HL-60 (cell line): ENCODE data around the gene HBE1.

Source experiments
- DNase-seq, 2 experiments: peaks; one replicate each; pipeline ENCODE4 v3.0.0-alpha.2; 2010 to 2020; ENCODE audit warnings: low read depth in 1 of 2, low spot score in 1 of 2
- H3K27ac ChIP-seq: fragments of 250-450 bp; sonication (Bioruptor Pico); replicated peaks from 2 replicates; pipeline ENCODE4 v1.5.1; 2020; ENCODE audit warnings: mild to moderate bottlenecking, moderate library complexity
- H3K27me3 ChIP-seq: fragments of 250-450 bp; sonication (Bioruptor Pico); 2 replicates; pipeline ENCODE4 v1.5.1; 2021; ENCODE audit warnings: mild to moderate bottlenecking, moderate library complexity; ENCODE audit not compliant: insufficient read depth, poor library complexity, severe bottlenecking
- H3K4me3 ChIP-seq: replicated peaks from 2 replicates; pipeline ENCODE4 v1.5.1; 2011; ENCODE audit warnings: mild to moderate bottlenecking, control low read depth, low read length; ENCODE audit not compliant: insufficient read depth
- GABPA ChIP-seq: IDR thresholded peaks from 2 replicates; pipeline ENCODE4 v1.6.1; 2012; ENCODE audit warnings: low read depth
- POLR2AphosphoS5 ChIP-seq: IDR thresholded peaks from 2 replicates; pipeline ENCODE4 v1.6.1; 2012; ENCODE audit warnings: low read depth
- SPI1 ChIP-seq: IDR thresholded peaks from 2 replicates; pipeline ENCODE4 v1.6.1; 2012; ENCODE audit warnings: low read depth, mild to moderate bottlenecking, borderline replicate concordance
- TF ChIP-seq, protein P1 (sequence below): IDR thresholded peaks from 2 replicates; pipeline ENCODE4 v1.6.1; 2012; ENCODE audit warnings: low read depth; ENCODE audit not compliant: insufficient replicate concordance
- TF ChIP-seq, protein P2 (sequence below): IDR thresholded peaks from one replicate; pipeline ENCODE4 v1.5.1; 2011; ENCODE audit warnings: low read length, control low read depth, inconsistent platforms; ENCODE audit not compliant: insufficient read depth

The HBE1 gene

DNA sequence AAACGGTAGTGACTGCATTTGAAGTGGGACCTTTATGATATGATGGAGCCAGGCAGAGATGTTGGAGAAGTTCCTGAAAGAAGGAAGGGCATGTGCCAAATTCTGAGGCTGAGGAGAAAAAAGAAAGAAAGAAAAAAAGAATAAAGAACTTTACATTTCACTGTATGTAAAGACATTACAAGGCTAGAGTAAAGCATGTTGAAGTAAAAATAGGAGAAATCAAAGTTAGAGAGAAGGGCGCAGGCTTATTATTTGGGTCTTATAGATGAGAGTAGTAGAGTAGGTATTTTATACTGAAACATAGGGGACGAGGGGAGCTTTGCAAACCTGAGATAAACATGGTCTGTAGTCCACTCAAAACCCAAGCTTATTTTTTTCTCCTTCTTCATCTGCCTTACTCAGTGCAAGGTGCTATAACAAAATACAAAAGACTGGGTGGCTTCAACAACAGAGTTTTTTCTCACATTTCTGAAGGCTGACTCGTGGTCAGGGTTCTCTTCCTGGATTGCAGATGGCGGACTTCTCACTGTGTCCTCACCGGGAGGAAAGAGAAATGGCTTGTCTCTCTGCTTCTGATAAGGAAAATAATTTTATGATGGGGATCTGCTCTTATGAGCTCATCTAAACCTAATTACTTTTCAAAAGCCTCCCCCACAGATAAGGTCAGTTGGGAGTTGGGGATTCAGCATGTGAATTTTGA, 22.8 kb downstream of the HBE1 start:
- Histone ChIP-seq H3K27ac (no peak overlapping the region), H3K4me3 (no peak overlapping the region), H3K27me3 (no peaks in the 10 kb centered on the region)
- TF ChIP-seq, protein P1, sequence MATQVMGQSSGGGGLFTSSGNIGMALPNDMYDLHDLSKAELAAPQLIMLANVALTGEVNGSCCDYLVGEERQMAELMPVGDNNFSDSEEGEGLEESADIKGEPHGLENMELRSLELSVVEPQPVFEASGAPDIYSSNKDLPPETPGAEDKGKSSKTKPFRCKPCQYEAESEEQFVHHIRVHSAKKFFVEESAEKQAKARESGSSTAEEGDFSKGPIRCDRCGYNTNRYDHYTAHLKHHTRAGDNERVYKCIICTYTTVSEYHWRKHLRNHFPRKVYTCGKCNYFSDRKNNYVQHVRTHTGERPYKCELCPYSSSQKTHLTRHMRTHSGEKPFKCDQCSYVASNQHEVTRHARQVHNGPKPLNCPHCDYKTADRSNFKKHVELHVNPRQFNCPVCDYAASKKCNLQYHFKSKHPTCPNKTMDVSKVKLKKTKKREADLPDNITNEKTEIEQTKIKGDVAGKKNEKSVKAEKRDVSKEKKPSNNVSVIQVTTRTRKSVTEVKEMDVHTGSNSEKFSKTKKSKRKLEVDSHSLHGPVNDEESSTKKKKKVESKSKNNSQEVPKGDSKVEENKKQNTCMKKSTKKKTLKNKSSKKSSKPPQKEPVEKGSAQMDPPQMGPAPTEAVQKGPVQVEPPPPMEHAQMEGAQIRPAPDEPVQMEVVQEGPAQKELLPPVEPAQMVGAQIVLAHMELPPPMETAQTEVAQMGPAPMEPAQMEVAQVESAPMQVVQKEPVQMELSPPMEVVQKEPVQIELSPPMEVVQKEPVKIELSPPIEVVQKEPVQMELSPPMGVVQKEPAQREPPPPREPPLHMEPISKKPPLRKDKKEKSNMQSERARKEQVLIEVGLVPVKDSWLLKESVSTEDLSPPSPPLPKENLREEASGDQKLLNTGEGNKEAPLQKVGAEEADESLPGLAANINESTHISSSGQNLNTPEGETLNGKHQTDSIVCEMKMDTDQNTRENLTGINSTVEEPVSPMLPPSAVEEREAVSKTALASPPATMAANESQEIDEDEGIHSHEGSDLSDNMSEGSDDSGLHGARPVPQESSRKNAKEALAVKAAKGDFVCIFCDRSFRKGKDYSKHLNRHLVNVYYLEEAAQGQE = no peak
- TF ChIP-seq SPI1 (no peak), POLR2AphosphoS5 (no peak), GABPA (no peak)
- TF ChIP-seq, protein P2, sequence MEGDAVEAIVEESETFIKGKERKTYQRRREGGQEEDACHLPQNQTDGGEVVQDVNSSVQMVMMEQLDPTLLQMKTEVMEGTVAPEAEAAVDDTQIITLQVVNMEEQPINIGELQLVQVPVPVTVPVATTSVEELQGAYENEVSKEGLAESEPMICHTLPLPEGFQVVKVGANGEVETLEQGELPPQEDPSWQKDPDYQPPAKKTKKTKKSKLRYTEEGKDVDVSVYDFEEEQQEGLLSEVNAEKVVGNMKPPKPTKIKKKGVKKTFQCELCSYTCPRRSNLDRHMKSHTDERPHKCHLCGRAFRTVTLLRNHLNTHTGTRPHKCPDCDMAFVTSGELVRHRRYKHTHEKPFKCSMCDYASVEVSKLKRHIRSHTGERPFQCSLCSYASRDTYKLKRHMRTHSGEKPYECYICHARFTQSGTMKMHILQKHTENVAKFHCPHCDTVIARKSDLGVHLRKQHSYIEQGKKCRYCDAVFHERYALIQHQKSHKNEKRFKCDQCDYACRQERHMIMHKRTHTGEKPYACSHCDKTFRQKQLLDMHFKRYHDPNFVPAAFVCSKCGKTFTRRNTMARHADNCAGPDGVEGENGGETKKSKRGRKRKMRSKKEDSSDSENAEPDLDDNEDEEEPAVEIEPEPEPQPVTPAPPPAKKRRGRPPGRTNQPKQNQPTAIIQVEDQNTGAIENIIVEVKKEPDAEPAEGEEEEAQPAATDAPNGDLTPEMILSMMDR = no peak
- DNase-seq = no peak

DNA sequence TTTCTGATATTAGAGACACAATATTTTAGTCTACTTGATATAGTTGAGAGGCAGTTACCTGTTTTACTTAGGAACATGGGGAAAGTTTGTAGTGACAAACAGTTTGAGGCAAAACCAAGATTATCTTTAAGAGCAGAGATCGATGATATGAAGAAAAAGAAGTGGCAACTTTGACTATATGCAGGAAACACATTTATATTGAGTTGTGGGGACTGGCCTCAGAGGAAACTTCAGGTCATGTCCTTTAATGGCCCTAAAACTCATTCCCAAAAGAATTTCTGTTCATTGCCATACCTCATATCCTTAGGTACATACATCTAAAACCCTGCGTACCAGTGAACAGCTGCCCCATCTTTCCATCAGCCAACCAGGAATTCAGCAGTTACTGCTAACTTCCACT, 24.6 kb downstream of the HBE1 start:
- H3K4me3 ChIP-seq = no peak overlapping the region
- no peak overlapping the region for H3K27ac ChIP-seq
- DNase-seq = no peak
- H3K27me3 ChIP-seq = no peaks in the 10 kb centered on the region
- TF ChIP-seq GABPA (no peak), POLR2AphosphoS5 (no peak), SPI1 (no peak)
- TF ChIP-seq, protein P1 = no peak
- TF ChIP-seq, protein P2 = no peak

DNA sequence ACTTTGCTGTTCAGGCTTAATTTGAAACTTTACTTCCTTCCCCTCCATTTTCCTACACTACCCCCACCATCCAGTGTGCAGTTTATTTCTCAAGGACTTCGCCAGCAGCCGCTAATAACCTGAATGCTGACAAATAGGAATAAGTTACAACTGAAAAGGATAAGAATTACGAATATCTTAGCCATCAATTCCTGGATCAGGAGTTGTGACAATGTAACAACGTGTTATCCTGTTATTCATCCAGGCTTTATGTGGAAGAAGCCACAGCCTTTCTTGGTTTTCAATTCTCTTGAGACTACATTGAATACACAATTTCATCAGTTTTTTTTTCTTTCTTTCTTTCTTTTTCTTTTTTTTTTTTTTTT, 25.9 kb downstream of the HBE1 start:
- H3K27ac ChIP-seq = no peak overlapping the region
- DNase-seq = no peak
- H3K27me3 ChIP-seq = no peaks in the 10 kb centered on the region
- H3K4me3 ChIP-seq = no peak overlapping the region
- TF ChIP-seq, protein P1 = no peak
- no peak for TF ChIP-seq SPI1
- no peak for TF ChIP-seq POLR2AphosphoS5
- TF ChIP-seq GABPA = no peak
- TF ChIP-seq, protein P2 = no peak
